ENCODE results near the gene CAMTA1.

DNA sequence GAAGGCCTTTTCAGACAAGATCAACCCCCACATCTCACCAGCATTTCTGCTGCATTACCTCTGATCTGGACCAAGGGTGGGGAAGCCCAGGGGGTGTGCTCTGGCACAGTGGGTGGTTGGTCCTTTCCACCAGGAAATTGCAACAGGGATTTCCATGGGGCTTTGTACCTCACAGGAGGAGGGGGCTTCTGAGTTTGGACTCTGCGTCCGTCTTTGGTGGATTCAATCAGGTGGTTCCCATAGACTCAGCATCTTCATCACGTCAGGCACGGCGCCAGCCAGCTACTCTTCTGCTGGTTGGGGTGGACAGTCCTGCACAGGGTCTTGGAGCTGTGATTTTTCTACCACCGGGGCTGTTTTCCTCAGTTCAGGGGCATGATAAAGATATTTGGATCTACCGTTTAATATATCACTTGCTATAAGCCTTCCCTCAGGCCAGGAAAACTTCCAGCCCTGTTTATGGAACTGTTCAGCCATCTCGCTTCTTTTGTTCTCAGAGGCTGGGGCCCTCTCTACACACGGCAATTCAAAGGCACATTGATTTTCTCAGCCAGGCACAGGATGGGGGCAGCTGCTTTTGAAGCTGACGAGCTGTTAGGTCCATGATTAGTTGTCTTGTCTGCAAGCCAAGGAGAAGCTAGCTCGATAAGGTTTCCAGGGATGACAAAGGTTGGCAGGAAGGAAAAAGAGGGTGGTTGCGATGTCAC is 467.3 kb downstream of the CAMTA1 start:
- TF ChIP-seq, protein P1, sequence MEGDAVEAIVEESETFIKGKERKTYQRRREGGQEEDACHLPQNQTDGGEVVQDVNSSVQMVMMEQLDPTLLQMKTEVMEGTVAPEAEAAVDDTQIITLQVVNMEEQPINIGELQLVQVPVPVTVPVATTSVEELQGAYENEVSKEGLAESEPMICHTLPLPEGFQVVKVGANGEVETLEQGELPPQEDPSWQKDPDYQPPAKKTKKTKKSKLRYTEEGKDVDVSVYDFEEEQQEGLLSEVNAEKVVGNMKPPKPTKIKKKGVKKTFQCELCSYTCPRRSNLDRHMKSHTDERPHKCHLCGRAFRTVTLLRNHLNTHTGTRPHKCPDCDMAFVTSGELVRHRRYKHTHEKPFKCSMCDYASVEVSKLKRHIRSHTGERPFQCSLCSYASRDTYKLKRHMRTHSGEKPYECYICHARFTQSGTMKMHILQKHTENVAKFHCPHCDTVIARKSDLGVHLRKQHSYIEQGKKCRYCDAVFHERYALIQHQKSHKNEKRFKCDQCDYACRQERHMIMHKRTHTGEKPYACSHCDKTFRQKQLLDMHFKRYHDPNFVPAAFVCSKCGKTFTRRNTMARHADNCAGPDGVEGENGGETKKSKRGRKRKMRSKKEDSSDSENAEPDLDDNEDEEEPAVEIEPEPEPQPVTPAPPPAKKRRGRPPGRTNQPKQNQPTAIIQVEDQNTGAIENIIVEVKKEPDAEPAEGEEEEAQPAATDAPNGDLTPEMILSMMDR (IDR thresholded peaks at IDR 0.05; ENCODE audit: low read length): no peak
- TF ChIP-seq EZH2 (optimal IDR thresholded peaks at IDR 0.05; ENCODE audit: low read depth, low read length) (no peak), EZH2phosphoT487 (IDR thresholded peaks at IDR 0.05; ENCODE audit: low read length) (no peak)
